HG03064 (cell line): ENCODE measurements around the gene CFAP410.
"Not testable (repeated sequence)": the region's sequence is repeated elsewhere in the genome, so short reads cannot be mapped to it uniquely, and the experiment has no call there.

ENCODE experiments used
- ATAC-seq: cut with Tn5 transposase; IDR thresholded peaks from one replicate; pipeline ENCODE4 v1.9.1; 2021; ENCODE audit warnings: low read depth; ENCODE audit not compliant: unreplicated experiment

CFAP410 gene

GRCh38 chr21:44289381-44290010 is 49.7 kb downstream of the CFAP410 start:
- no peak for ATAC-seq

- no peak for ATAC-seq
Measured at GRCh38 chr21:44288251-44289110, 50.7 kb downstream of the CFAP410 start.

GRCh38 chr21:44286716-44287632 is 52.2 kb downstream of the CFAP410 start:
- ATAC-seq = no peak

- ATAC-seq = no peak
Measured at GRCh38 chr21:44286086-44286715, 53.0 kb downstream of the CFAP410 start.

- no peak for ATAC-seq
Measured at GRCh38 chr21:44285138-44285992, 53.8 kb downstream of the CFAP410 start, which contains the start of gene AIRE. Gene AIRE, plus strand, starts transcription at chr21:44285876. Its CDS starts 131 bp downstream, at chr21:44286007.

- ATAC-seq = no peak
Measured at GRCh38 chr21:44283948-44284347, 55.2 kb downstream of the CFAP410 start.

GRCh38 chr21:44283211-44283785 is 55.9 kb downstream of the CFAP410 start:
- not testable (repeated sequence) for ATAC-seq

GRCh38 chr21:44282370-44282769 is 56.8 kb downstream of the CFAP410 start:
- no peak for ATAC-seq

- no peak for ATAC-seq
Measured at GRCh38 chr21:44281801-44282200, 57.4 kb downstream of the CFAP410 start.

GRCh38 chr21:44279354-44280260 is 59.6 kb downstream of the CFAP410 start:
- ATAC-seq = no peak
